Mesenteric fat pad (tissue), 1 donor: Measurements from ENCODE around the gene STX2. TPM values are rescaled to one million over a fixed set of nuclear protein-coding genes. Genes with fewer than 3 reads are reported as not detected.
A peak's percentile ranks its signal among the peaks of the same experiment; 100 is the strongest.

Experiments used
- DNase-seq: peaks from one replicate; pipeline ENCODE4 v3.0.0-alpha.2; 2020; ENCODE audit warnings: low spot score
- total RNA-seq: library from RNA; stranded (reverse); fragmentation: NEBNext Ultra II Directional; extraction: Animal tissue kit (Norgen Biotek cat#: 25700); gene quantifications from one replicate; pipeline ENCODE4 v1.2.1, GENCODE V29; 2021
- donor health status: DM: yes; HTN: yes; CAD: no.

STX2 gene
- total RNA-seq, 1 donor from 2014 or later, result 29.7 TPM

DNA sequence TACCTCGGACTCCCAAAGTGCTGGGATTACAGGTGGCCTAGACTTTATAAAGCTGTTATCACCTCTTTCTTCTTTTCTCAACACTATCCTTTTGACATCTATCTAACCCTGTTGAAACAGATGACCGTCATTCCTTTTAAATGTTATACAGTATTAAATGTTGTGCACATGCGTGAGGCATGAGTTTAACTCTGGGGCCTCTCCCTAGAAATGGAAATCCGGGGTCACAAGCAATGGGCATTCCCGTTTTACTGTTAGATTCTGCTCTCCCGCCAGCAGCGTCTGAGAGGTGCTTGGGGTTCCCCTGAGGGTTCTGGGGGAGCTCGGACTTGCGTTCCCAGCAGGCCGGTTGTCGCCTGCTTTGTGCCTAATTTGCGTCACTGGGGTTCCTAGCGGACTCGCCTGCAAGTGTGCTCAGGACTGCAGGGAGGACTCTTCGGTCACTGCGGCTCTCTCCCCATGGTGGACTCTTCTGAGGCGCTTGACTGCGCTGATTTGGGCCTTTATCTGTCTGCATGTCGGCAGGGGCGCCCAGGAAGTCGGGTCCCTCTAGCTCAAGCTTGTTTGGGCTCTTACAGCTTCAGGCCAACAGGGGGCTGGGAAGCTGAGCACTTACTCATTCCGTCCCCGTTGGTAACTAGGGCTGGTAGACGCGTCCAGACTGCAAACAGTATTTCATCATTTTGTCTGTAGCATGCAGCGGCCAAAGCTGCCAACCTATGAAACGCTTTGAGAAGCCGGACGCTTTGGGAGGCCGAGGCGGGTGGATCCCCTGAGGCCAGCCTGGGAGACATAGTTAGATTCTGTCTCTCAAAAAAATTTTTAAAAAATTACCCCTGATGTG, 31.6 kb upstream of the STX2 start:
- DNase-seq, result no peak

DNA sequence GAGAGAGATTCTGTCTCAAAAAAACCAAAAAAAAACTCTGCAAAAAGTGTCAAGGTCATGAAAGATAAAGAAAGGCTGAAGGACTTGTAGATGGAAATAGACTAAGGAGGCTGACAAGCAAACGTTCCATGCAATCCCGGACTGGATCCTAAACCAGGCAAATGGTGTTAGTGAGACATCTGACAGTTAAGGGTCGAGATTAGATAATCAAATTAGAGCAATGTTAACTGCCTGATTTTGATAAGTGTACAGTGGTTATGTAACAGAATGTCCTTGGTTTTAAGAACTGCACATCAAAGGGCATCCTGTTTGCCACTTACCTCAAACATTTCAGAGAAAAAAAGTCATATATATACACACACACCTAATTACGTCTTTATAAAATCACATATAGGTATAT, 29.4 kb upstream of the STX2 start:
- DNase-seq, result no peak

DNA sequence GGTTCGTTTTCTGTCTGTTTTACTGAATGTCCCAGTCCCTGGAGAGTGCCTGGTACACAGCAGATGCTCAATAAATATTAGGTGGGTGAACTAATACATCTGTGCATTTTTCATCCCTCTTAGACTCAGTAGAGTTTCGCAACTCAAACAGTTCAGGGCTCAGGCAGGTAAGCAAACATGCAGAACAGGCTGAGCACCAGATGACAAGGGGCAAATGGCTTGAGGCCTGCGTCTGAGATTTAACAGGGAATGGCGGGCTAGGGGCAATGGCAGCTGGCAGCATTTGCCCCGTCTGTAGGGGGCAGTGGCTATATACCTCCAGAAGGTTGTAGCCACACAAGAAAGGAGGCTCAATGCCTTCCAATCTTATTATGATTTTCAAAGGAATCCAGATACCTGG, 24.2 kb upstream of the STX2 start:
- DNase-seq, result peak; percentile 35

DNA sequence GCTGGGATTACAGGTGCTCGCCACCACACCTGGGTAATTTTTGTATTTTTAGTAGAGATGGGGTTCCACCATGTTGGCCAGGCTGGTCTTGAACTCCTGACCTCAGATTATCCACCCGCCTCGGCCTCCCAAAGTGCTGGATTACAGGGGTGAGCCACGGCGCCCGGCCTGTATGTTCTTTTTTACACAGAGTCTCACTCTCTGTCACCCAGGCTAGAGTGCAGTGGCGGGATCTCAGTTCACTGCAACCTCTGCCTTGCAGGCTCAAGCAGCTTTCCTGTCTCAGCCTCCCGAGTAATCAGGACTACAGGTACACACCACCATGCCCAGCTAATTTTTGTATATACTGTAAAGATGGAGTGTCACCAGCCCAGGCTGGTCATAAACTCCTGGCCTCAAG, 23.7 kb upstream of the STX2 start:
- DNase-seq, result peak; percentile 53

DNA sequence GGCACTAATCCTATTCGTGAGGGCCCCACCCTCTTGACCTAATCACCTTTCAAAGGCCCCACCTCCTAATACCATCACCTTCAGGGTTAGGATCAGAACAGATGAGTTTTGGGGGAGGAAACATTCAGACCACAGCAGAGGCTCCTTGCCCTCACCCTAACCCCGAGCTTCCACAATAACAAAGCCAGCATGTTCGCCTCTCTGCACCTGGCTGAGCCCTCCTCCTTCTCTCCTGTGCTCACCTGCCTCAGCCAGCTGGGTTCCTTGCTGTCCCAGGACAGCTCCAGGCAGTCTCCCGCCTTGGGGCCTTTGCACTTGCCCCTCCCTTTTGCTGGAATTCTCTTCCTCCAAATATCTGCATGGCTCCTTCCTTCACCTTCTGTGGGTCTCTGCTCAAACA, 23.1 kb upstream of the STX2 start:
- peak; percentile 60 for DNase-seq

DNA sequence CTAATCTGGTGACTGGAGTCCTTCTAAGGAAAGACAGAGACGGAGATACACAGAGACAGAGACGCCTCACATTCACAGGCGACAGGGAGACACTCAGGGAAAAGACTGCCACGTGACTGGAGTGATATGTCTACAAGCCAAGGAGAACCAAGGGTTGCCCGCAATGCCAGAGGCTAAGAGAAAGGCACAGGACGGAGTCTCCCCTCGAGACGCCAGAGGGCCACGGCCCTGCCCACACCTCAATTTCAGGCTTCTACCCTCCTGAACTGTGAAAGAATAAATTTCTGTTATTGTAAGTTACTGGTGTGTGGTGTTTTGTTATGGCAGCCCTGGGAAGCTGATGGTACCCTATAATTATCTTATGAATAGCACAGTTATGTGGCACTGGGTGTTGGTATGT, 21.3 kb upstream of the STX2 start:
- DNase-seq, result peak; percentile 55

DNA sequence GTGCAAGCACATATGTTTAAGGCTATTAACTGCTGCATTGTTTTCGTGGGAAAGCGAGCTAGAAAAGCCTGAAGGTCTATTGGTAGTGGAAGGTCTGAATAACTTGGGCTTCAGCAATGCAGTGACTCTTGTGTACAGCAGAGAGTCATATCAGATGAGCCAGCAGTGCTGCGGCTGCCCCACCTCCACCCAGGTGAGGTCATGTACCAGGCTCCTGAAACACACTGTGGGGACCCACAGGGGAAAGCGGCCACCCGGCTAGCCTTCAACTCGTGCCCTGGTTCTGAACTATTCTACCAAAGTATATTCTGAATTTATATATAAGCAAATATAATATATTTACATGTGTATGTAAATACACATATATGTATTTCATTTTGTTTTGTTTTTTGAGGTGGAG, 20.1 kb upstream of the STX2 start:
- DNase-seq, result no peak

DNA sequence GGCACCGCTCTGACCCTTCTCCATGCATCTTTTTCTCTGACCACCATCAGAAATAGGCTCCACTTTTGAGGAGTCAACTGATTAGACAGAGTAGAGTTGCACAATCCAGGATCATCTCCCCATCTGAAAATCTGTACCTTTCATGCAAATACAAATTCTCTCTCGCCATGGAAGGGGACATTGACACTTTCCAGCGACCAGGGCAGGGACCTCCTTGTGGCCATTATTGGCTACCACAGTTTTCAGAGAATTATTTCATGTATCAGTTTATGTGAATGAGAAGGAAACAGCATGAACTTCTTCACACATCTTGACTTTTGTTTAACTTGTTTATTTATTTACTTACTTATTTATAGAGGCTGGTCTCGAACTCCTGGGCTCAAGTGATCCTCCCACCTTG, 19.0 kb upstream of the STX2 start:
- DNase-seq, result no peak

DNA sequence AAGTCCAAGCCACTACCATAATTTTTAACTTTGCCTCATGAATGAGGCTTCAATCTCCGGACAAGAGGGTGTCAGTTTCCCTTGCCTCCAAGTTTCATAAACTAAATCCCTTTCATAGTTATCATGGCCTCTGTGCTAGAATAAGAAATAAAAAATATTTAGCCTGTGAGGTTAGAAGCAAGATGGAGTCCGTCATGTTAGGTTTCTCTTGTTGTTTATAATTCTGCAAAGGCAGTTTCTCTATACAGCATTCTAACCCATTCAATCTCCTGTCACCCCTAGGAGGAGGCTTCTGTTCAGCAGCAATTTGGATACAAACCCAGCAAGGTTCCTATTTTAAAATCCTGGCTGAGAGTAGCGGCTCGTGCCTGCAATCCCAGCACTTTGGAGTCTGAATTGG, 17.0 kb upstream of the STX2 start:
- DNase-seq, result no peak

DNA sequence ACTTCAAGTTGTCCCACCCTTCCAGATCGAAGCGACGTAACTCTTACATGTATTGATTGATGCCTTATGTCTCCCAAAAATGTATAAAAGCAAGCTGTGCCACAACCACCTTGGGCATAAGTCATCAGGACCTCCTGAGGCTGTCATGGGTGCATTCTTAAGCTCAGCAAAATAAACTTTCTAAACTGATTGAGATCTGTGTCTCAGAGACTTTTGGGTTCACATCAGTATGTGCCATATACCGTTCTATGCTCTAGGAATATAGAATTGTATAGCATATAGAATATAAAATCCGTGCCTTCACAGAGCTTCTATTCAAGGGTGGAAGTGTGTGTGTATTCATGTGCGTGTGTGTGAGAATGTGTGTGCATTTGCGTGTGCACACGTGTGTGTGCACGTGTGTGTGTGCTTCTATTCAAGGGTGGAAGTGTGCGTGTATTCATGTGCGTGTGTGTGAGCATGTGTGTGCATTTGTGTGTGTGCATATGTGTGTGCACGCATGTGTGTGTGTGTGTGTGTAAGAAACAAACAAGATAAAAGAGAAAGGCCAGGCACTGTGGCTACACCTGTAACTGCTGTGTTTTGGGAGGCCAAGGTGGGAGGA, 11.5 kb upstream of the STX2 start:
- DNase-seq, result peak; percentile 47

DNA sequence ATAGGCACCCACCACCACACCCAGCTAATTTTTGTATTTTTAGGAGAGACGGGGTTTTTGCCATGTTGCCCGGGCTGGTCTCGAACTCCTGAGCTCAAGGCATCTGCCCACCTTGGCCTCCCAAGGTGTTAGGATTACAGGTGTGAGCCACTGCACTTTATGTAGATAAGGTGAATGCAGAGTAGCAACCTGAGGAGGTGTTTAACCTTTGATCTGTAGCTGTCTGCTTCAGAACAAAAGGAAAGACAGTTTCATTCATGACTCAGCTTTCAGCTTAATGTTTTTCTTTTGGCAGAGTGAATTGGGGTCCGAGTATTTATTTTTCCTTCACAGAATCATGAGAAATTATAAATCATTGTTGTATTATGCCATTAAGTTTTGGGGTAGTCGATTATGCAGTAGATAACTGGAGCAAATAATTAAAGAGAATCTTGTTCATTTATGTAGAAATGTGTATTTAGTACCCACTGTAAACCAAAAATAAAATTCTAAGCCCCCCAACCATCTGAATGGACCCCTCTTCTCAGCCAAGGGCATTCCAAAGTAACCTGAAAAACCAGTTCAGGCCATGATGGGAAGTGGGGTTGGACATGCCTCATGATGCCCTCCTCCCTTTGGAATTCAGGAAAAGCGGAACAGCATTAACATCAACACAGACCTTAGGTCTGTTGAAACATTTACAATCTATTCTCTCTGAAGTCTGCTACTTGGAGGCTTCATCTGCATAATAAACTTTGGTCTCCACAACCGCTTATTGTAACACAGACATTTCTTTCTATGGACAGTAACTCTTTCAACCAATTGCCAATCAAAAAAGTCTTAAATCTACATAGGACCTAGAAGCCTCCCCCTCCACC, 10.7 kb upstream of the STX2 start:
- no peak for DNase-seq

DNA sequence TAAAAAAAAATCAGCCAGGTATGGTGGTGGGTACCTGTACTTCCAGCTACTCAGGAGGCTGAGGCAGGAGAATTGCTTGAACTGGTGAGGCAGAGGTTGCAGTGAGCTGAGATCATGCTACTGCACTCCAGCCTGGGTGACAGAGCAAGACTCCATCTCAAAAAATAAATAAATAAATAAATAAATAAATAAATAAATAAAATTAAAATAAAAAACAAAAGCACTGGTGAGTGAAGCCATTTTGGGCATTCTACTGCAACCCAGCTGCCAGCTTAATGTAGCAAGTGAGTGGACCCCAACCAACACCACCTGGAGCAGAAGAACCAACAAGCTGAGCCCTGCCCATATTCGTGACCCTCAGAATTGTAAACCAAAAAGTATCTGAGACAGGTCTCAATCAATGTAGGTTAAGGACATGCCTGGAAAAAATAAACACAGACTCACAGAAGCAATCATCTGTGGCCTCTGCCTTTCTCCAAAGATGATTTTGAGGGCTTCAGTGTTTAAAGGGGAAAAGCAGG, 9.8 kb upstream of the STX2 start:
- peak; percentile 12 for DNase-seq

DNA sequence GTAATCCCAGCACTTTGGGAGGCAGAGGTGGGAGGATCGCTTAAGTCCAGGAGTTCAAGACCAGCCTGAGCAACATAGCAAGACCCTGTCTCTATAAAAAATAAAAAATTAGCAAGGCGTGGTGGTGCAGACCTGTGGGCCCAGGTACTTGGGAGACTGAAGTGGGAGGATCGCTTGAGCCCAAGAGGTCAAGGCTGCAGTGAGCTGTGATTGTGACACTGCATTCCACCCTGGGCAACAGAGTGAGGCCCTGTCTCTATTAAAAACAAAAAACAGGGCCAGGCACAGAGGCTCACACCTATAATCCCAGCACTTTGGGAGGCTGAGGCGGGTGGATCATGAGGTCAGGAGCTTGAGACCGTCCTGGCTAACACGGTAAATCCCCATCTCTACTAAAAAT, 9.1 kb upstream of the STX2 start:
- peak; percentile 16 for DNase-seq

DNA sequence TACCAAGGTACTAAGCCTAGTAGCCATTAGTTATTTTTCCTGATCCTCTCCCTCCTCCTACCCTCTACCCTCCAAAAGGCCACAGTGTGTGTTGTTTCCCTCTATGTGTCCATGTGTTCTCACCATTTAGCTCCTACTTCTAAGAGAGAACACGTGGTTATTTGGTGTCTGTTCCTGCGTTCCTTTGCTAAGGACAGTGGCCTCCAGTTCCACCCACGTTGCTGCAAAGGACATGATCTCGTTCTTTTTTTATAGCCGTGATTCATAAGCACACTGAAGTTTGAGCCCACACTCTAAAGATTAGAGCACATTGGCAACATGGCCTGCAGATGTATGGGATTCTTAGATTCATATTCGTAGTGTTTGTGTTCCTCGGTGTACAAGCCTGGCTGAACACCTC, 8.1 kb upstream of the STX2 start:
- DNase-seq, result no peak

DNA sequence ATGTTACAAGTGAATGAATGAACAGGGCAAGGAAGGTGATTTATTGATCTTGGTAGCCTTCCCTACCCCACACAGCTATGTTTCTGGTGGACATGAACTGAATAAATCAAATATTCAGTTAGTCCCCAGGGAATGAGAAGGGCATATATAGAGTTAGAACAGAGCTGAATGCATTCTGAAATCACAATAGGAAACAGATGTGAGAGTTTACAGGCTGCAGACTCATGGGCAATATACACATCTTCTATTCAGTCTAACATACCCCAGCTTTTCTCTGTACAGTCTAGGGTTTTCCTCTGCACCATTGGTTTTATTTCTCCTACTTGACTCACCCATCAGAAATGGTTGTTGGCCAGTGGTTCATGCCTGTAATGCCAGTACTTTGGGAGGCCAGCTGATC, 7.3 kb upstream of the STX2 start:
- no peak for DNase-seq

DNA sequence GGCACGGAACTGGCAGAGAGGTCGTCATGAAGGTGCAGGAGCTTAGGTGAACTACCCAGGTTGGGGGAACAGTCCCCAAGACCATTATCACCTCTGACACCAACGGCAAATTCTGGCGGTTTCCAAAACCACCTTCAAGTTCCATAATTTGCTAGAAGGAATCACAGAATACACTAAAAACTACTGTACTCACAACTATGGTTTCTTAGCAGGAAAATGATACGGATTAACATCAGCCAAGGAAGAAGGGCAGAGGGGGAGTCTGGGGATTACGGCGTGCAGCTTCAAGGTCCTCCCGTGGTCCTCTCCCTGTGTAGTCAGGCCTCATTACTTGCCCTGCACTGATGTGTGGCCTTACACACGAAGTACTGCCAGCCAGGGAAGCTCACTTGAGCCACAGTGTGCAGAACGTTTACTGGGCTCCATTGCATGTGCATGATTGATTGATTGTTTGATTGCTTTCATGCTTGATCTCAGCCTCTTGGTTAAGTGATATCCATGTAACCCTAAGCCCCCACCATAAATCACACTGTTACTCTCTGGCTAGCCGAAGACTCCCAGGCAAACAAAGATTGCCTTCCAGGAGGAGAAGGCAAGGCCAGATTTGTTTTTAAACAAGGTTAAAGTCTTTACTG, 837 bp upstream of the STX2 start:
- DNase-seq, result peak; percentile 33

DNA sequence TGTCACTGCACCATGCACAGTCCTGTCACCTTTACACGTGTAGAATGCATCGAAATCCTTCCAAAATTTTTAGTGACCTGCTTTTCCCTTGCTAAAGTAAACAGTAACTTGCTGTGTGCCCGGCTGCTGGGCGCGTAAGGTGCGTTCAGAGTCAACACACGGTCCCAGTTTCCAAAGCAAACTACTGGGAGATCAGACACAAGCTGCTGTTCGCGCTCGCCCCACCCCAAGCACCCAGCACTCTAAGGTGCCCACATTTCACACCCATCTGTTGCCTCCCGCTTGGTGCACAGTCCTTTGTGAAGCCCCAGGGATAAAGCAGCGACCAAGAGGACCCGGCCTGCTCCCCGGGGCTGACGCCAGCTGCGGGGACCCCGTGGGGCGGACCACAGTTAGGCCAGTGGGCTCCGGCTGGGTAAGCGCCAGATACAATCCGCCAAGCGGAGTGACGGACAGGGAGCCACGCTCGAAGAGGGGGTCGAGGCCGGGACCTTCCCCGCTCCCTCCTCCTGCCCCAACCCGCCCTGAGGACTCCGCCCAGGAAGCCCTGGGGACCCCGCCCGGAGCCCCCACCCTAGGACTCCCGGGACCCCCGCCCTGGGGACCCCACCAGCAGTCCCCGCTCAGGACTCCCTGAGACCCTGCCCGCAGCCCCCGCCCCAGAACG, 633 bp downstream of the STX2 start:
- DNase-seq, result peak; percentile 89

DNA sequence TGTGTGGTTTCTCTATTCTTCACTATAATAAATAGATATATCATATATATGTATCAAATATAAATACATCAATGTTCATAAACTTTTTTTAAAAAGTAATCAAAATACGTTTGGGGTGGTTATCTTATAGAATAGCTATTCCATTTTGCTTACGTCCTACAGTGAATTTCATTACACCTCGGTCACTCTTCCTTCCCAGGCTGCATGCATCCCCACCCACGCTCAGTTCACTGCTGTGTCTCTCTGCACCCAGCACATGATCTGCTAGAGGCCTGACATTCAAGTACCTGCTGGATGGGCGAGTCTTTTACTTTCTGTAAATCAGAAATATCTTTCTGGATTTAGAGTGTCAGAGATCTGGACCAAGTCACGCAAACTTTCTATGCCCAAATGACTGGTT, 3.6 kb downstream of the STX2 start:
- no peak for DNase-seq

DNA sequence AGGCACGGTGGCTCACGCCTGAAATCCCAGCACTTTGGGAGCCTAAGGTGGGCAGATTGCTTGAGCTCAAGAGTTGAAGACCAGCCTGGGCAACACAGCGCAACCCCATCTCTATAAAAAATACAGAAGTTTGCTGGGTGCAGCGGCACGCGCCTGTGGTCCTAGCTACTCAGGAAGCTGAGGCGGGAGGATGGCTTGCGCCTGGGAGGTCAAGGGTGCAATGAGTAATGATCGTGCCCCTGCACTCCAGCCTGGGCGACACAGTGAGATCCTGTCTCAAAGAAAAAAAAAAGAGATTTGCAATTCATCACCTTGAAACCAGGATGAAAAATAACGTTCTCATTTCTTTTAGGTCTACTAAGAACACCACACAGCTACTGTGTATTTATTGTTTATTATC, 4.0 kb downstream of the STX2 start:
- peak; percentile 39 for DNase-seq

DNA sequence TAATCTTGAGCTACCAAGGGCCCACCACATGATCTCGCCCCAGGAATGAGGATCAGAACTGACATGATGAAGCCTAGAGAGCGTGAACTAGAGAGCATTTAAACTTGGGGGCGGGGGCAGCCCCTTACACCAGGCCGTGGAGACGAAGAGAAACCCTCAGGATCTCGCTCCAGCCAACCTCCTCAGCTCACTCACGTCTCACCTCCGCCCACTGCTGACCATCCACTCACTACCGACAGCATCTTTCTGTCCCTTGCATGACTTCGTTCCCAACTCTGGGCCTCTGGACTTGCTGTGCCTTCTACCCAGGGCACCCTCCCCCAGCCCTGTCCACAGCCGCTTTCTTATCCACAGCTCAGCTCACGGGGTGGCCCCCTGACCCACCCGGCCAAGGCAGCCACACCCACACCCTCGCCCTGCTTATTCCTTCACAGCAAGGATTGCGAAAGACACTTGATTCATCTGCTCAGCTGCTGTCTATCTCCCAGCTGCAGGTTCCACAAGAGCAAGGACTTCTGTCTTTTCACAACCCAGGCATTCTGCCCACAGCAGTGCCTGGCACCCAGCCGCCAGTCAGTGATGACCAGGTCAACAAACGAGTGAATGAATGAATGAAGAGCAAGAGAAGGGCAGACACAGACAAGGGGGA, 6.4 kb downstream of the STX2 start:
- DNase-seq, result no peak
